Measurements from ENCODE around the gene NHSL2.

Gene NHSL2

DNA sequence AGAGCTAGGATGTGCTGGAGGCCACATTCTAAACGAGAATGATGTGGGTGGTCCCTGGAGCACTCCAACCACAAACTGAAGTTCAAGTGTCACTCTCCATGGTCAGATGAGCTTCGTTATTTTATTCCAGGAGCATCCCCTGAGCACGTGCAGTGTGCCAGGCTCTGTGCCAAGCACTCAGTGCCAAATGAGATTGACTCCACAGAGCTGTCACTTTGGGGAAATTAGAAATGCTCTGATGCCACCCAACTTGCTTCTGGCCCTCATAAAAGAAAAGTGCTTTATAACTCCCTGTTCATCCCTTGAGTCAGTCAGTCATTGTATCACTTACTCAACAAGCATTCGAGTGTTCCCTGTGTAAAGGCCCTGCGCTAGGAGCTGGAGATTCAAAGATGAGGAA is 129.9 kb downstream of the NHSL2 start:
- H3K9ac ChIP-seq (ENCODE audit: low read depth, low read length) = no peak overlapping the region
- H3K4me2 ChIP-seq (ENCODE audit: insufficient read depth, low read length) = no peak overlapping the region
- no peak for TF ChIP-seq EZH2 (IDR thresholded peaks at IDR 0.05; ENCODE audit: borderline replicate concordance, low read depth, low read length, severe bottlenecking)
- TF ChIP-seq, protein P1, sequence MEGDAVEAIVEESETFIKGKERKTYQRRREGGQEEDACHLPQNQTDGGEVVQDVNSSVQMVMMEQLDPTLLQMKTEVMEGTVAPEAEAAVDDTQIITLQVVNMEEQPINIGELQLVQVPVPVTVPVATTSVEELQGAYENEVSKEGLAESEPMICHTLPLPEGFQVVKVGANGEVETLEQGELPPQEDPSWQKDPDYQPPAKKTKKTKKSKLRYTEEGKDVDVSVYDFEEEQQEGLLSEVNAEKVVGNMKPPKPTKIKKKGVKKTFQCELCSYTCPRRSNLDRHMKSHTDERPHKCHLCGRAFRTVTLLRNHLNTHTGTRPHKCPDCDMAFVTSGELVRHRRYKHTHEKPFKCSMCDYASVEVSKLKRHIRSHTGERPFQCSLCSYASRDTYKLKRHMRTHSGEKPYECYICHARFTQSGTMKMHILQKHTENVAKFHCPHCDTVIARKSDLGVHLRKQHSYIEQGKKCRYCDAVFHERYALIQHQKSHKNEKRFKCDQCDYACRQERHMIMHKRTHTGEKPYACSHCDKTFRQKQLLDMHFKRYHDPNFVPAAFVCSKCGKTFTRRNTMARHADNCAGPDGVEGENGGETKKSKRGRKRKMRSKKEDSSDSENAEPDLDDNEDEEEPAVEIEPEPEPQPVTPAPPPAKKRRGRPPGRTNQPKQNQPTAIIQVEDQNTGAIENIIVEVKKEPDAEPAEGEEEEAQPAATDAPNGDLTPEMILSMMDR (IDR thresholded peaks at IDR 0.05; ENCODE audit: borderline replicate concordance, extremely low read depth, low read length, poor library complexity, severe bottlenecking) = no peak
- DNase-seq (no peak), ATAC-seq (ENCODE audit: insufficient read depth, low read depth) (no peak)
- no peaks in the 10 kb centered on the region for H3K36me3 ChIP-seq (ENCODE audit: insufficient read depth, low read length)
- no peak overlapping the region for H2AFZ ChIP-seq (ENCODE audit: low read depth, low read length)
- no peaks in the 10 kb centered on the region for H3K79me2 ChIP-seq (ENCODE audit: insufficient read depth, low read length)
- no peaks in the 10 kb centered on the region for H4K20me1 ChIP-seq (ENCODE audit: insufficient read depth, low read length)
- no peaks in the 10 kb centered on the region for H3K4me1 ChIP-seq (ENCODE audit: insufficient read depth, low read length)
- H3K27me3 ChIP-seq (ENCODE audit: insufficient read depth, low read length, poor library complexity) = no peaks in the 10 kb centered on the region
- no peaks in the 10 kb centered on the region for H3K9me3 ChIP-seq (ENCODE audit: insufficient read depth, low read length, severe bottlenecking)
- no peak overlapping the region for H3K4me3 ChIP-seq (ENCODE audit: low read depth in 1 of 2, low read length in 2 of 2)
- H3K27ac ChIP-seq (ENCODE audit: low read length) = no peak overlapping the region

DNA sequence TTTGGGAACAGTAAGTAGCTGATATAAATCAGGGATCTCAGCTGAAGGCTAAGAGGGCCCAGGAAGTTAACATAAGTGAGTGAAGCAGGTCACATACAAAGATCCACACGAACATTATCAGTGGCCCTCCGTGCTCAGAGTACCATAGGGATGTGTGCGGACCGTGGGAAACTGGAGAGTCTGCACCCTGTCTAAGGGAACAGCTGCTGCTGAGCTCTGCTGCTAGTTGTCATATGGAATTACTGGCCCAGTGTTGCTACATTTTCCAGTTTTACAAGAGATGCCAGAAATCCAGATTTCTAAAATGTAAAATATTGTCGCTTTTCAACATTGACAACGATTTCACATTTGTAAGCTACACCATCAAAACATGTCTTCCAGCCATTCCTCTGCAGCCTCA is 130.5 kb downstream of the NHSL2 start:
- ATAC-seq (ENCODE audit: insufficient read depth, low read depth) (no peak), DNase-seq (no peak)
- H3K4me3 ChIP-seq (ENCODE audit: low read depth in 1 of 2, low read length in 2 of 2) = no peak overlapping the region
- no peak overlapping the region for H3K4me2 ChIP-seq (ENCODE audit: insufficient read depth, low read length)
- no peaks in the 10 kb centered on the region for H4K20me1 ChIP-seq (ENCODE audit: insufficient read depth, low read length)
- no peak overlapping the region for H3K9ac ChIP-seq (ENCODE audit: low read depth, low read length)
- no peaks in the 10 kb centered on the region for H3K27me3 ChIP-seq (ENCODE audit: insufficient read depth, low read length, poor library complexity)
- H3K4me1 ChIP-seq (ENCODE audit: insufficient read depth, low read length) = no peaks in the 10 kb centered on the region
- H3K27ac ChIP-seq (ENCODE audit: low read length) = no peak overlapping the region
- TF ChIP-seq, protein P1 (IDR thresholded peaks at IDR 0.05; ENCODE audit: borderline replicate concordance, extremely low read depth, low read length, poor library complexity, severe bottlenecking) = no peak
- no peak for TF ChIP-seq EZH2 (IDR thresholded peaks at IDR 0.05; ENCODE audit: borderline replicate concordance, low read depth, low read length, severe bottlenecking)
- H2AFZ ChIP-seq (ENCODE audit: low read depth, low read length) = no peak overlapping the region
- no peaks in the 10 kb centered on the region for H3K79me2 ChIP-seq (ENCODE audit: insufficient read depth, low read length)
- no peaks in the 10 kb centered on the region for H3K36me3 ChIP-seq (ENCODE audit: insufficient read depth, low read length)
- H3K9me3 ChIP-seq (ENCODE audit: insufficient read depth, low read length, severe bottlenecking) = no peaks in the 10 kb centered on the region

DNA sequence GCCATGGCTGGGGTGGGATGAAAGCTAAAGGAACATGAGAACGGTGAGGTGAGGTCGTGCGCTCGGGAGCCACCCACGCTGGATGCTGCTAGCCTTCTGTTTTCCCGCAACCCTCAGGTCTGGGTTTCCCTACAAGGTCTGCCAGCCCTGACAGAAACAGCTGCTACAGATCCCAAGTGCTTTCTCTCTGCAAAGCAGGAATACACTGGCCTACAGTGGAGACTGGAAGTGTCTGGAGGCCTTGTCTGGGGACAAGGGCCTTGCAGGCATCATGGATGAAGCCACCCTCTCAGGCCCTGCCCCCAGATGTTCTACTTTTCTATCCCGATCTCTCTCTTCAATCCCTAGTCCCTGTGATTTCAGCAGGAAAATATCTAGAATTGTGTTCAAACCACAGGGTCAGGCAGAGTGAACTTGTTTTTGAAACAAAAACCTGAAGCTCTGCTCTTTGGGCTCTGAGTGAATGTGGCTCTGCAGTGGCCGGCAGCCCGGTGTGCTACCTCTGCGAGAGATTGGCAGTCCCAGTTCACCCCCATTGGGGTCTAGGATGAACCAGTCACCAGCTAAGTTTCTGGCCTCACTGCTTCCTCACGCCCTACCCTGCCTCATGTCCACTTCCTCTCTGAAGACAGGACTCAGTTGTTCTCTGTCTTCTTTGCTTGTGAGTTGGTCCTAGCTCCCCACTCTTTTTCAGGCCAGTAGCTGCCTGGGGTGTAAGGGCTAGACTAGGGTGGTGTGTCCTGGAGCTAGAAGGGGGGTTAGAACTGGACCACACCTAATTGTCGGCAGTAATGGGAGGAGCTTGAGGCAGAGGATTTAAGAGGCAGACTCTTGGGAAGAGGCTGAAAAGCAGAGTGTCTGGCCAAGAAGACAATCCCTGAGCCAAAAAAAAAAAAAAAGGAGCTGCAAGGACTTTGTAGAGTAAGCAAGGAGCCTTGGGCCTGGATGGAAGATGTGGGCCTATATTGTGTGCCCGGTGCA is 131.5 kb downstream of the NHSL2 start:
- Histone ChIP-seq H3K4me2 (ENCODE audit: insufficient read depth, low read length) (no peak overlapping the region), H3K79me2 (ENCODE audit: insufficient read depth, low read length) (no peaks in the 10 kb centered on the region), H2AFZ (ENCODE audit: low read depth, low read length) (no peak overlapping the region), H3K9me3 (ENCODE audit: insufficient read depth, low read length, severe bottlenecking) (no peaks in the 10 kb centered on the region), H3K9ac (ENCODE audit: low read depth, low read length) (no peak overlapping the region), H3K27ac (ENCODE audit: low read length) (no peak overlapping the region), H3K27me3 (ENCODE audit: insufficient read depth, low read length, poor library complexity) (no peaks in the 10 kb centered on the region), H3K4me1 (ENCODE audit: insufficient read depth, low read length) (no peaks in the 10 kb centered on the region), H3K4me3 (ENCODE audit: low read depth in 1 of 2, low read length in 2 of 2) (no peak overlapping the region), H3K36me3 (ENCODE audit: insufficient read depth, low read length) (no peaks in the 10 kb centered on the region), H4K20me1 (ENCODE audit: insufficient read depth, low read length) (no peaks in the 10 kb centered on the region)
- DNase-seq (no peak), ATAC-seq (ENCODE audit: insufficient read depth, low read depth) (no peak)
- no peak for TF ChIP-seq EZH2 (IDR thresholded peaks at IDR 0.05; ENCODE audit: borderline replicate concordance, low read depth, low read length, severe bottlenecking)
- TF ChIP-seq, protein P1 (IDR thresholded peaks at IDR 0.05; ENCODE audit: borderline replicate concordance, extremely low read depth, low read length, poor library complexity, severe bottlenecking) = no peak

Data from DND-41 (cell line).